SK-N-SH (cell line): Measurements from ENCODE around the gene KCNJ3. TPM values are rescaled to one million over a fixed set of nuclear protein-coding genes. Genes with fewer than 3 reads are reported as not detected.
A peak's percentile ranks its signal among the peaks of the same experiment; 100 is the strongest.

Source experiments
- CTCF ChIA-PET: fragments of 300-600, 350-600 bp; formaldehyde crosslinking; extraction: SDS; loops from one replicate; lab custom pipeline; 2021; lab: Yijun Ruan, JAX
- POLR2A ChIA-PET: fragments of 350-600 bp; sonication (Branson Sonifier 250); formaldehyde crosslinking; extraction: SDS; loops from one replicate; lab custom pipeline; 2020; ENCODE audit warnings: antibody characterized with exemption, inconsistent platforms; lab: Yijun Ruan, JAX
- DNase-seq: peaks from one replicate; pipeline ENCODE4 v3.0.0; 2012
- H2AFZ ChIP-seq: fragments of 200-600 bp; sonication (generic); 2 replicates; pipeline ENCODE4 v1.8.1; 2016; ENCODE audit warnings: antibody characterized with exemption, mild to moderate bottlenecking, low read depth
- H3F3A ChIP-seq: fragments of 200-600 bp; sonication (generic); replicated peaks from 2 replicates; pipeline ENCODE3; 2016; ENCODE audit warnings: antibody characterized with exemption, mild to moderate bottlenecking; ENCODE audit not compliant: insufficient read depth
- H3K27ac ChIP-seq, 2 experiments: fragments of 200-500 bp in 1 of 2; fragments of 200-600 bp in 1 of 2; sonication (Bioruptor generic) in 1 of 2; sonication (generic), shearing (Covaris generic) in 1 of 2; 2 replicates each; pipeline versions ENCODE4 v1.5.1 to v1.6.1; 2014 to 2016; ENCODE audit warnings: low read depth in 2 of 2, inconsistent platforms in 1 of 2, low read length in 1 of 2, mild to moderate bottlenecking in 1 of 2, mixed read lengths in 1 of 2
- H3K27me3 ChIP-seq: fragments of 200-600 bp; sonication (generic), shearing (Covaris generic); 2 replicates; pipeline ENCODE4 v1.6.1; 2016; ENCODE audit warnings: mixed run types; ENCODE audit not compliant: insufficient read depth
- H3K36me3 ChIP-seq, 2 experiments: fragments of 200-500 bp in 1 of 2; fragments of 200-600 bp in 1 of 2; sonication (Bioruptor generic) in 1 of 2; sonication (generic) in 1 of 2; replicated peaks in 1 of 2; 2 replicates each; pipeline versions ENCODE3 to v1.5.1; 2014 to 2016; ENCODE audit warnings: low read length in 1 of 2, mild to moderate bottlenecking in 1 of 2; ENCODE audit not compliant: insufficient read depth in 2 of 2, control insufficient read depth in 1 of 2
- H3K4me1 ChIP-seq, 2 experiments: fragments of 200-500 bp in 1 of 2; fragments of 200-600 bp in 1 of 2; sonication (Bioruptor generic) in 1 of 2; sonication (generic), shearing (Covaris generic) in 1 of 2; 2 replicates each; pipeline versions ENCODE4 v1.5.1 to v1.6.1; 2014 to 2016; ENCODE audit warnings: low read depth in 1 of 2, low read length in 1 of 2, mixed run types in 1 of 2; ENCODE audit not compliant: insufficient read depth in 2 of 2, control insufficient read depth in 1 of 2
- H3K4me2 ChIP-seq: fragments of 200-600 bp; sonication (generic), shearing (Covaris generic); 2 replicates; pipeline ENCODE4 v1.6.1; 2017; ENCODE audit warnings: mixed run types
- H3K4me3 ChIP-seq, 2 experiments: fragments of 200-500 bp in 1 of 2; fragments of 200-600 bp in 1 of 2; sonication (Bioruptor generic) in 1 of 2; sonication (generic), shearing (Covaris generic) in 1 of 2; 2 replicates each; pipeline versions ENCODE4 v1.5.1 to v1.8.1; 2014 to 2016; ENCODE audit warnings: low read depth in 2 of 2, inconsistent platforms in 1 of 2, low read length in 1 of 2, mild to moderate bottlenecking in 1 of 2, mixed read lengths in 1 of 2, moderate library complexity in 1 of 2
- H3K79me2 ChIP-seq: fragments of 200-600 bp; sonication (generic); 2 replicates; pipeline ENCODE4 v1.8.1; 2017; ENCODE audit warnings: mild to moderate bottlenecking; ENCODE audit not compliant: insufficient read depth
- H3K9ac ChIP-seq: fragments of 200-600 bp; sonication (generic); 2 replicates; pipeline ENCODE4 v1.6.1; 2017; ENCODE audit warnings: mixed run types
- H3K9me2 ChIP-seq: fragments of 200-600 bp; sonication (generic); 2 replicates; pipeline ENCODE4 v1.6.1; 2017; ENCODE audit warnings: mixed run types
- H3K9me3 ChIP-seq: fragments of 200-600 bp; sonication (generic); 2 replicates; pipeline ENCODE4 v1.6.1; 2017; ENCODE audit warnings: mixed run types, mild to moderate bottlenecking, moderate library complexity
- H4K20me1 ChIP-seq: fragments of 200-600 bp; sonication (generic); 2 replicates; pipeline ENCODE4 v1.6.1; 2017; ENCODE audit warnings: mild to moderate bottlenecking, mixed run types; ENCODE audit not compliant: insufficient read depth
- CHD2 ChIP-seq: fragments of 150-350 bp; IDR thresholded peaks from 2 replicates; pipeline ENCODE4 v1.6.1; 2018; ENCODE audit warnings: low read length; ENCODE audit not compliant: partially characterized antibody
- EP300 ChIP-seq, 2 experiments: IDR thresholded peaks; 2 replicates each; pipeline versions ENCODE4 v1.4.0 to v1.6.1; 2012; ENCODE audit warnings: borderline replicate concordance in 1 of 2, low read depth in 1 of 2, low read length in 1 of 2
- FOSL2 ChIP-seq: IDR thresholded peaks from 2 replicates; pipeline ENCODE4 v1.4.0; 2012; ENCODE audit warnings: low read depth, mild to moderate bottlenecking, moderate library complexity, borderline replicate concordance
- FOXJ3 ChIP-seq: sonication (generic); formaldehyde crosslinking; IDR thresholded peaks from 2 replicates; pipeline ENCODE4 v1.5.1; 2020; ENCODE audit warnings: mild to moderate bottlenecking, missing genetic modification reagents
- FOXM1 ChIP-seq: IDR thresholded peaks from 2 replicates; pipeline ENCODE4 v1.4.0; 2012; ENCODE audit warnings: low read depth, mild to moderate bottlenecking
- GABPA ChIP-seq: IDR thresholded peaks from 2 replicates; pipeline ENCODE4 v1.4.0; 2012; ENCODE audit warnings: low read depth, mild to moderate bottlenecking
- GATA2 ChIP-seq: sonication (generic); formaldehyde crosslinking; IDR thresholded peaks from 2 replicates; pipeline ENCODE4 v1.5.0; 2020; ENCODE audit warnings: mild to moderate bottlenecking, missing genetic modification reagents
- IRF3 ChIP-seq: fragments of 150-350 bp; IDR thresholded peaks from 2 replicates; pipeline ENCODE4 v1.6.1; 2016; ENCODE audit warnings: mild to moderate bottlenecking, low read depth, low read length
- JUND ChIP-seq: IDR thresholded peaks from 2 replicates; pipeline ENCODE4 v1.4.0; 2012
- MEF2A ChIP-seq: IDR thresholded peaks from 2 replicates; pipeline ENCODE4 v1.4.0; 2012; ENCODE audit warnings: low read depth, borderline replicate concordance
- NFIC ChIP-seq: IDR thresholded peaks from 2 replicates; pipeline ENCODE4 v1.4.0; 2012; ENCODE audit warnings: borderline replicate concordance
- POLR2AphosphoS5 ChIP-seq: IDR thresholded peaks from 2 replicates; pipeline ENCODE4 v1.6.1; 2012; ENCODE audit warnings: low read depth, low read length
- RAD21 ChIP-seq: IDR thresholded peaks from 2 replicates; pipeline ENCODE4 v1.6.1; 2012; ENCODE audit warnings: mild to moderate bottlenecking, low read length
- RCOR1 ChIP-seq: fragments of 150-350 bp; IDR thresholded peaks from 2 replicates; pipeline ENCODE4 v1.6.1; 2017; ENCODE audit warnings: antibody characterized with exemption, low read length
- RFX5 ChIP-seq: IDR thresholded peaks from 2 replicates; pipeline ENCODE4 v1.6.1; 2012; ENCODE audit warnings: mild to moderate bottlenecking, improper control_type of control experiment, low read length
- SIN3A ChIP-seq: IDR thresholded peaks from 2 replicates; pipeline ENCODE4 v1.6.1; 2012; ENCODE audit warnings: low read depth, mild to moderate bottlenecking, low read length, moderate library complexity, borderline replicate concordance
- SMC3 ChIP-seq: IDR thresholded peaks from 2 replicates; pipeline ENCODE4 v1.6.1; 2012; ENCODE audit warnings: low read depth, low read length, improper control_type of control experiment
- TAF1 ChIP-seq: IDR thresholded peaks from 2 replicates; pipeline ENCODE4 v1.6.1; 2012; ENCODE audit warnings: low read depth, mild to moderate bottlenecking, low read length, moderate library complexity, borderline replicate concordance
- TCF12 ChIP-seq: IDR thresholded peaks from 2 replicates; pipeline ENCODE4 v1.4.0; 2012
- TEAD4 ChIP-seq: IDR thresholded peaks from 2 replicates; pipeline ENCODE4 v1.4.0; 2012; ENCODE audit warnings: mild to moderate bottlenecking, borderline replicate concordance; ENCODE audit not compliant: insufficient read depth
- USF1 ChIP-seq: IDR thresholded peaks from 2 replicates; pipeline ENCODE4 v1.4.0; 2012; ENCODE audit warnings: low read depth, borderline replicate concordance
- USF2 ChIP-seq: fragments of 150-350 bp; IDR thresholded peaks from 2 replicates; pipeline ENCODE4 v1.6.1; 2017; ENCODE audit warnings: antibody characterized with exemption, low read length, low read depth, borderline replicate concordance
- YY1 ChIP-seq: IDR thresholded peaks from 2 replicates; pipeline ENCODE4 v1.4.0; 2012; ENCODE audit warnings: low read depth, mild to moderate bottlenecking
- WGBS: methylation state at CpG from one replicate; pipeline ENCODE4 v1.1.6; 2017; ENCODE audit warnings: low lambda C conversion rate; 5-methylcytosine and 5-hydroxymethylcytosine counted together
- polyA plus RNA-seq, 3 experiments: library from polyadenylated mRNA; depleted of rRNA; stranded (reverse); fragments of >200 nt; gene quantifications; 2 replicates each; pipeline ENCODE4 v1.2.3, GENCODE V29; 2012

KCNJ3 gene
- polyA plus RNA-seq, 1 of the 3 experiments (the other 2 are of a cell fraction), result not detected

GRCh38 chr2:154696369-154696768, 2.1 kb upstream of the KCNJ3 start:
- no peaks in the 10 kb centered on the region for H3F3A ChIP-seq
- no peaks in the 10 kb centered on the region for H3K36me3 ChIP-seq
- H3K4me2 ChIP-seq, result no peak overlapping the region
- no peak for DNase-seq
- H3K4me3 ChIP-seq, result no peak overlapping the region
- no peaks in the 10 kb centered on the region for H3K79me2 ChIP-seq
- H2AFZ ChIP-seq, result no peak overlapping the region
- ChIA-PET POLR2A (no interaction called here), CTCF (interaction anchor here (1.1 to 2.8 kb wide), 3 partner anchors 11 to 614 kb away, joined by 3 to 7 read pairs (median 5); no protein-coding TSS in a partner anchor)
- no peaks in the 10 kb centered on the region for H4K20me1 ChIP-seq
- no peak overlapping the region for H3K27ac ChIP-seq
- no peaks in the 10 kb centered on the region for H3K9me2 ChIP-seq
- H3K9me3 ChIP-seq, result no peaks in the 10 kb centered on the region
- WGBS, result 57% methylated on average over 4 of the region's 4 CpGs
- peaks cover 0 to 11% of the 10 kb centered on the region in 2 experiments; a peak in 2 of 4 replicates for H3K4me1 ChIP-seq
- no peak overlapping the region for H3K9ac ChIP-seq
- H3K27me3 ChIP-seq, result peaks cover 24% of the 10 kb centered on the region
- TF ChIP-seq JUND (no peak), YY1 (no peak), USF2 (no peak), GATA2 (CRISPR knock-in tag) (no peak), RAD21 (no peak), RFX5 (no peak), FOXM1 (no peak), RCOR1 (no peak), TCF12 (no peak), FOXJ3 (no peak), EP300 (IDR thresholded peaks at IDR 0.05; ENCODE audit: borderline replicate concordance in 1 of 2, low read depth in 1 of 2, low read length in 1 of 2) (no peak), SMC3 (no peak), TEAD4 (no peak), MEF2A (no peak), IRF3 (no peak), SIN3A (no peak), GABPA (no peak)

GRCh38 chr2:154696810-154697417, 1.6 kb upstream of the KCNJ3 start:
- H3K9me3 ChIP-seq, result no peaks in the 10 kb centered on the region
- no peak overlapping the region for H3K27ac ChIP-seq
- peaks cover 0 to 11% of the 10 kb centered on the region in 2 experiments; a peak in 2 of 4 replicates for H3K4me1 ChIP-seq
- DNase-seq, result no peak
- no peak for TF ChIP-seq USF1
- TF ChIP-seq FOXJ3, result no peak
- TF ChIP-seq RFX5, result no peak
- no peak for TF ChIP-seq FOSL2
- no peak for TF ChIP-seq GATA2 (CRISPR knock-in tag)
- no peak for TF ChIP-seq NFIC
- no peak for TF ChIP-seq MEF2A
- TF ChIP-seq IRF3, result no peak
- no peak for TF ChIP-seq CHD2
- TF ChIP-seq YY1, result no peak
- no peak for TF ChIP-seq POLR2AphosphoS5
- TF ChIP-seq TAF1, result no peak
- TF ChIP-seq TEAD4, result no peak
- no peaks in the 10 kb centered on the region for H3K79me2 ChIP-seq
- ChIA-PET POLR2A (no interaction called here), CTCF (interaction anchor here (0.7 to 2.8 kb wide), 3 partner anchors 14 to 614 kb away, joined by 3 to 7 read pairs (median 3); no protein-coding TSS in a partner anchor)
- H3K27me3 ChIP-seq, result peaks cover 19% of the 10 kb centered on the region
- WGBS, result 25% methylated on average over 8 of the region's 8 CpGs
- H3F3A ChIP-seq, result no peaks in the 10 kb centered on the region
- H2AFZ ChIP-seq, result no peak overlapping the region
- no peaks in the 10 kb centered on the region for H3K9me2 ChIP-seq
- no peaks in the 10 kb centered on the region for H3K36me3 ChIP-seq
- H3K4me2 ChIP-seq, result peak overlapping the region; percentile 57; the same call in 1 of the 2 replicates
- peak overlapping the region; percentile 48; a peak in 2 of 4 replicates for H3K4me3 ChIP-seq
- no peaks in the 10 kb centered on the region for H4K20me1 ChIP-seq
- no peak overlapping the region for H3K9ac ChIP-seq
